Prostate gland (tissue), 2 donors: ENCODE results near the gene DNAJC3.

Experiments
- POLR2A ChIP-seq: fragments of 450-650 bp; IDR thresholded peaks from one replicate; pipeline ENCODE4 v1.6.1; 2016; ENCODE audit warnings: antibody characterized with exemption, mild to moderate bottlenecking
- POLR2AphosphoS5 ChIP-seq: sonication (generic); formaldehyde crosslinking; IDR thresholded peaks from one replicate; pipeline ENCODE4 v1.6.1; 2017; ENCODE audit warnings: antibody characterized with exemption
- TF ChIP-seq, protein P1 (sequence below), 4 experiments: fragments of 200-600 bp in 2 of 4; fragments of 450-650 bp in 2 of 4; sonication (generic) in 2 of 4; IDR thresholded peaks; 1 replicate in 3 of 4; 2 replicates in 1 of 4; pipeline ENCODE4 v1.5.1; 2016 to 2019; ENCODE audit warnings: antibody characterized with exemption in 4 of 4, mild to moderate bottlenecking in 2 of 4, moderate library complexity in 2 of 4

DNA sequence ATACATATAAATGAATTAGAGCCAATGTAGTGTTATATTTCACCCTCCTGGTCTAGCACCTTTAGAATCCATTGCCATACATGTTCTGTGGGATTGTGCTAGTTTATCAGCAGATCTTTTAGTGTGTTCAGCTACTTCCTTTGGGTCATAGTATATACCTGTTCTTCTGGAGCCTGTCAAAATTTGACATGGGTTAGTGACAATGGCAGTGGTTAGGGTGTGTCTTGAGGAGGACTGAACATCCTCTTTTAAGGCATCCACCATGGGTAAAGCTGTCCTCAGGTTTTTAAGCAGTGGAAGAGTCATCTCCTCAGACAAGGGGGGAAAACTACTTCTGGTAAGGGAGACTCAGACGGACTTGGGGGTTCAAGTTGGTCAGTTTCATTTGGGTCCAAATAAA, 29.4 kb downstream of the DNAJC3 start:
- TF ChIP-seq, protein P1, sequence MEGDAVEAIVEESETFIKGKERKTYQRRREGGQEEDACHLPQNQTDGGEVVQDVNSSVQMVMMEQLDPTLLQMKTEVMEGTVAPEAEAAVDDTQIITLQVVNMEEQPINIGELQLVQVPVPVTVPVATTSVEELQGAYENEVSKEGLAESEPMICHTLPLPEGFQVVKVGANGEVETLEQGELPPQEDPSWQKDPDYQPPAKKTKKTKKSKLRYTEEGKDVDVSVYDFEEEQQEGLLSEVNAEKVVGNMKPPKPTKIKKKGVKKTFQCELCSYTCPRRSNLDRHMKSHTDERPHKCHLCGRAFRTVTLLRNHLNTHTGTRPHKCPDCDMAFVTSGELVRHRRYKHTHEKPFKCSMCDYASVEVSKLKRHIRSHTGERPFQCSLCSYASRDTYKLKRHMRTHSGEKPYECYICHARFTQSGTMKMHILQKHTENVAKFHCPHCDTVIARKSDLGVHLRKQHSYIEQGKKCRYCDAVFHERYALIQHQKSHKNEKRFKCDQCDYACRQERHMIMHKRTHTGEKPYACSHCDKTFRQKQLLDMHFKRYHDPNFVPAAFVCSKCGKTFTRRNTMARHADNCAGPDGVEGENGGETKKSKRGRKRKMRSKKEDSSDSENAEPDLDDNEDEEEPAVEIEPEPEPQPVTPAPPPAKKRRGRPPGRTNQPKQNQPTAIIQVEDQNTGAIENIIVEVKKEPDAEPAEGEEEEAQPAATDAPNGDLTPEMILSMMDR (IDR thresholded peaks at IDR 0.05): no peak
- TF ChIP-seq POLR2AphosphoS5 (no peak), POLR2A (no peak)
